OCI-LY7 (cell line): Measurements from ENCODE around the gene MBIP.

ENCODE experiments used
- CTCF ChIP-seq: fragments of 200-600 bp; sonication (generic); conservative IDR thresholded peaks from 2 replicates; pipeline ENCODE4 v1.5.1; 2014; ENCODE audit warnings: mild to moderate bottlenecking, antibody characterized with exemption, low read length, moderate library complexity, mixed read lengths
- EZH2phosphoT487 ChIP-seq: fragments of 200-600 bp; sonication (generic); IDR thresholded peaks from 2 replicates; pipeline ENCODE4 v1.6.1; 2018; ENCODE audit warnings: low read depth, borderline replicate concordance, mild to moderate bottlenecking, mixed run types, antibody characterized with exemption, low read length, moderate library complexity, mixed read lengths

DNA sequence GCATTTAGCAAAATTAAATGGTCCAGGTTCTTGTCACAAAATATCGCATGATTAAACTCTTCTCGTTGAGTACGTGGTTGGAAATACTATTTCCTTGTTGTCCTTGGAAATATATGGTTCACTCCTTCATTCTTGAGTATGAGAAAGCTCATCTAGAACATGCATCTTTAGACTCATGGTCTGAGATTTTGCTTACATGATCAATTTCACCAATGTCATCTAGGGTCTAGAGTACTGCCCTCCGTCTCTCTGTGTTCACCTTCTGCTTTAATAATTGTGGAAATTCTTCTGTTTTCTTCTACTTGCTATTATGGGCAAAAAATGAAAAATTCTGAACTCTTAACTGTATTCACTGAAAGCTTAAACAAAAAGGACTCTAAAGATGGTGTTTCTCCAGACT, 25.9 kb downstream of the MBIP start:
- TF ChIP-seq CTCF (no peak), EZH2phosphoT487 (no peak)
